Right lobe of liver (tissue), 4 donors: Measurements from ENCODE around the gene SPRING1.

ENCODE experiments used
- POLR2A ChIP-seq: fragments of 450-650 bp; IDR thresholded peaks from one replicate; pipeline ENCODE4 v1.6.1; 2017; ENCODE audit warnings: antibody characterized with exemption, mild to moderate bottlenecking
- TF ChIP-seq, protein P1 (sequence below), 4 donors: fragments of 200-600 bp in 3 of 4; fragments of 450-650 bp in 1 of 4; IDR thresholded peaks; one replicate each; pipeline versions ENCODE4 v1.5.1 to v1.8.0; 2016 to 2022; ENCODE audit warnings: antibody characterized with exemption in 4 of 4, mild to moderate bottlenecking in 2 of 4
- donor health status: DM: no; HTN: no; CAD: no.
- donor health status: DM: no; HTN: no; CAD: no.
- donor health status: DM: no; HTN: yes; CAD: no.

- no peak for TF ChIP-seq POLR2A
- TF ChIP-seq, protein P1, sequence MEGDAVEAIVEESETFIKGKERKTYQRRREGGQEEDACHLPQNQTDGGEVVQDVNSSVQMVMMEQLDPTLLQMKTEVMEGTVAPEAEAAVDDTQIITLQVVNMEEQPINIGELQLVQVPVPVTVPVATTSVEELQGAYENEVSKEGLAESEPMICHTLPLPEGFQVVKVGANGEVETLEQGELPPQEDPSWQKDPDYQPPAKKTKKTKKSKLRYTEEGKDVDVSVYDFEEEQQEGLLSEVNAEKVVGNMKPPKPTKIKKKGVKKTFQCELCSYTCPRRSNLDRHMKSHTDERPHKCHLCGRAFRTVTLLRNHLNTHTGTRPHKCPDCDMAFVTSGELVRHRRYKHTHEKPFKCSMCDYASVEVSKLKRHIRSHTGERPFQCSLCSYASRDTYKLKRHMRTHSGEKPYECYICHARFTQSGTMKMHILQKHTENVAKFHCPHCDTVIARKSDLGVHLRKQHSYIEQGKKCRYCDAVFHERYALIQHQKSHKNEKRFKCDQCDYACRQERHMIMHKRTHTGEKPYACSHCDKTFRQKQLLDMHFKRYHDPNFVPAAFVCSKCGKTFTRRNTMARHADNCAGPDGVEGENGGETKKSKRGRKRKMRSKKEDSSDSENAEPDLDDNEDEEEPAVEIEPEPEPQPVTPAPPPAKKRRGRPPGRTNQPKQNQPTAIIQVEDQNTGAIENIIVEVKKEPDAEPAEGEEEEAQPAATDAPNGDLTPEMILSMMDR (IDR thresholded peaks at IDR 0.05), result no peak
Measured at GRCh38 chr12:116717466-116718437, 20.1 kb downstream of the SPRING1 start.
